ENCODE data around the gene STKLD1.
"Not testable (repeated sequence)": the region's sequence is repeated elsewhere in the genome, so short reads cannot be mapped to it uniquely, and the experiment has no call there.

The STKLD1 gene

DNA sequence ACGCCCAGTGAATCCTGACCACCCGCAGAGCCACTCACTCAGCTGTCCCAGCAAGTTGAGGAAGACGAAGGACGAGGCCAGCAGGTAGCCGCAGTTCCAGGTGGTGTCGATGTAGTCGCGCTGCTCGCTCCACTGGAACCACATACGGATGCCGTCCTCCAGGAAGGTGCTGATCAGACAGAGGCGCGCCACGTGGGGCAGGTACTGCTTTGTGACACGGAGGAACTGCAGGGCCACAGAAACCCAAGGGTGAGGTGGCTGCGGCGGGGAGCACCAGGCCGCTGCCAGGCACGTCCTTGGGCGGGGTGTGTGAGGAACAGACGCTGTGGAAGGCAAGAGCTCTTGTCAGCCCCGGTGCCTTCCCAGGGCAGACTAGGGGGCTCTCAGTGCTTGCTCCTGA is 8.9 kb upstream of the STKLD1 start:
- Histone ChIP-seq H3K9ac (ENCODE audit: low read depth, low read length) (no peak overlapping the region), H3K36me3 (ENCODE audit: control insufficient read depth, insufficient read depth, low read length) (peaks cover 91% of the 10 kb centered on the region), H3K27ac (ENCODE audit: low read depth, low read length) (no peak overlapping the region), H3K27me3 (ENCODE audit: control insufficient read depth, insufficient read depth, low read length) (no peaks in the 10 kb centered on the region), H3K4me3 (ENCODE audit: low read depth, low read length) (no peak overlapping the region), H3K9me3 (ENCODE audit: control insufficient read depth, insufficient read depth, low read length) (no peaks in the 10 kb centered on the region), H3K4me1 (ENCODE audit: control insufficient read depth, insufficient read depth, low read length) (no peaks in the 10 kb centered on the region)

DNA sequence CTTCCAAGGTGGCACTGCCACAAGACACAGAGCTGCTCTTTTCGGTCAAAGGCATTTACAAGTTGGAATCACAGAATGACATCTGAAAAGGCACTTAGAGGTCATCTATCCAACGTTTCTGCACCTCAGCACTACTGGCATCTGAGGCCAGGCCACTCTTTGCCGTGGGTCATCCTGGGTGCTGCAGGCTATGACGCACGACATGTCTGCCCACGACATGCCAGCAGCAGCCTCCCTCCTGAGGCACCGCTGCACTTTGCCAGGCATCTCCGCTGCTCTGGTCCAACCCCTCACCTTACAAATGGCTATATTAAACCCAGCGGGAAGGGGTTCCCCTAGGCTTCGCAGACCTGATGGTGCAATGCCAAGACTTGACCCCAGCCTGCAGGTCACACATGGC is 8.4 kb upstream of the STKLD1 start:
- H3K4me1 ChIP-seq (ENCODE audit: control insufficient read depth, insufficient read depth, low read length), result no peaks in the 10 kb centered on the region
- H3K4me3 ChIP-seq (ENCODE audit: low read depth, low read length), result no peak overlapping the region
- H3K27ac ChIP-seq (ENCODE audit: low read depth, low read length), result no peak overlapping the region
- no peaks in the 10 kb centered on the region for H3K27me3 ChIP-seq (ENCODE audit: control insufficient read depth, insufficient read depth, low read length)
- no peak overlapping the region for H3K9ac ChIP-seq (ENCODE audit: low read depth, low read length)
- H3K9me3 ChIP-seq (ENCODE audit: control insufficient read depth, insufficient read depth, low read length), result no peaks in the 10 kb centered on the region
- H3K36me3 ChIP-seq (ENCODE audit: control insufficient read depth, insufficient read depth, low read length), result peaks cover 91% of the 10 kb centered on the region

DNA sequence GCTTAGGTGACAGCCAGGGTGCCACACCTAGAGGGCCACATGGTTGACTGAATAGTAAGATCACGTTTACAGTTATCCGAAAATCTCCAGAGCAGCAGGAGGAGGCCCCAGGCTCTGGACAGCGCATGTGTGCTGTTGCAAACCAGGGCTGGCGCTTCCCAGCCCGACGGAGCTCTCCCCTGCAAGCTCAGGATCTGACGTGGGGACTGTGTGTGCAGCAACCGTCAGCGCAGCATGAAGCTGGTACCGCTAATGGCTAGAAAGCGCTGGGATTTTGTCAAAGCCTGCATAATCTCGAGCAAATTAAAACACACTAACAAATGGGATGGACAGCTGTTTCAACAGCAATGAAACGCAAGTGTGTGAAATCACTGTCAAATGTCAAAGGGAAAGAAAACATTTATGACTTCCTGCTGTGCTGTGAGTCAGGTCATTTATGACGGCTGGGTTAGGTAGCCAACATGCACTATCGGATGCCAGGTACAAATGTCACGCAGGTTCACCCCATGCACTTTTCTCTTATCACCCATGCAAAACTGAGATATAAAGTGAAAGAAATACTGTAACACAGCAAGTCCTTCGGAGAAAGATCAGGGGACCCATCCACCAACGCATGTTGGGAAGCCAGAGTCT is 7.8 kb upstream of the STKLD1 start:
- Histone ChIP-seq H3K9ac (ENCODE audit: low read depth, low read length) (no peak overlapping the region), H3K27me3 (ENCODE audit: control insufficient read depth, insufficient read depth, low read length) (no peaks in the 10 kb centered on the region), H3K36me3 (ENCODE audit: control insufficient read depth, insufficient read depth, low read length) (peaks cover 91% of the 10 kb centered on the region), H3K27ac (ENCODE audit: low read depth, low read length) (no peak overlapping the region), H3K4me1 (ENCODE audit: control insufficient read depth, insufficient read depth, low read length) (no peaks in the 10 kb centered on the region), H3K4me3 (ENCODE audit: low read depth, low read length) (no peak overlapping the region), H3K9me3 (ENCODE audit: control insufficient read depth, insufficient read depth, low read length) (no peaks in the 10 kb centered on the region)

DNA sequence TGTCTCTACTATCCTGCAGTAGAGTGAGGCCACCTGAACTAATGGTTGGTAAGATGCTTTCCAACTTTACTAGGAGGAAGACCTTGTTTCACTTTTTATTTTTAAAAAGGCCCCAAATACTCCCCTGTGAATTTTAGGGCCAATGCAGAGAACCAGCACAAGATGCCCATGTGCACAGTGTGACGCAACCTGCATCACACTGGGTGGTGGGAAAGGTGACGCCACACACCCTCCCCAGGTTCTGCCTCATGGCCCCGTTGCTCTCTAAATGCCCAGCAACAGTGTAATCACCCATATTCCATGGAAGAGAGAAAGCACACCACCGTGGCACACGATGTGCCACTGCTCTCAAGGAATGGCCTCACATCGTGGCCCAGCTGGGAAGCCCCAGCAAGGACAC is 6.7 kb upstream of the STKLD1 start:
- Histone ChIP-seq H3K4me1 (ENCODE audit: control insufficient read depth, insufficient read depth, low read length) (0 out of 2 replicates have a peak, but pooled peaks cover under 1% of the 10 kb centered on the region), H3K4me3 (ENCODE audit: low read depth, low read length) (no peak overlapping the region), H3K27me3 (ENCODE audit: control insufficient read depth, insufficient read depth, low read length) (no peaks in the 10 kb centered on the region), H3K9ac (ENCODE audit: low read depth, low read length) (no peak overlapping the region), H3K27ac (ENCODE audit: low read depth, low read length) (no peak overlapping the region), H3K36me3 (ENCODE audit: control insufficient read depth, insufficient read depth, low read length) (peaks cover 87% of the 10 kb centered on the region), H3K9me3 (ENCODE audit: control insufficient read depth, insufficient read depth, low read length) (no peaks in the 10 kb centered on the region)

DNA sequence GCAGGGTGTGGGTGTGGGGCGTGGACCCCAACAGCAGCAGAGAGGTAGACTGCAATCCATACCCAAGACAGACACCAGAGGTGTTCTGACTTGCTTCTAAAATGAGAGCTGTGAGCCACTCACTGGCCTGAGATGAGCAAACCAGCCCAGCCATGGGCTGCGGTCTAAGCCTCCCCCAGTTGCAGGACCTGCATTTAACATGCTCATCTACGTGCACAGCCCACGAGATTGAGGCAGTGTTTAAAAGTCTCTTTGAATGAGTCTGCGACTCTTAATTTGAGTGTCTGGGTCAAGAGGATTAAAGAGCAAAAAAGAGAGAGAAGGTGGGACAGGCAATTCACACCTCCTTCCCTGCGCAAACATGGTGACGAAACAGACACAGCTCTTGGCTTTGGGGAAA is 6.2 kb upstream of the STKLD1 start:
- Histone ChIP-seq H3K9me3 (ENCODE audit: control insufficient read depth, insufficient read depth, low read length) (no peaks in the 10 kb centered on the region), H3K27ac (ENCODE audit: low read depth, low read length) (no peak overlapping the region), H3K27me3 (ENCODE audit: control insufficient read depth, insufficient read depth, low read length) (no peaks in the 10 kb centered on the region), H3K4me1 (ENCODE audit: control insufficient read depth, insufficient read depth, low read length) (0 out of 2 replicates have a peak, but pooled peaks cover 6% of the 10 kb centered on the region), H3K4me3 (ENCODE audit: low read depth, low read length) (no peak overlapping the region), H3K36me3 (ENCODE audit: control insufficient read depth, insufficient read depth, low read length) (peaks cover 84% of the 10 kb centered on the region), H3K9ac (ENCODE audit: low read depth, low read length) (no peak overlapping the region)

DNA sequence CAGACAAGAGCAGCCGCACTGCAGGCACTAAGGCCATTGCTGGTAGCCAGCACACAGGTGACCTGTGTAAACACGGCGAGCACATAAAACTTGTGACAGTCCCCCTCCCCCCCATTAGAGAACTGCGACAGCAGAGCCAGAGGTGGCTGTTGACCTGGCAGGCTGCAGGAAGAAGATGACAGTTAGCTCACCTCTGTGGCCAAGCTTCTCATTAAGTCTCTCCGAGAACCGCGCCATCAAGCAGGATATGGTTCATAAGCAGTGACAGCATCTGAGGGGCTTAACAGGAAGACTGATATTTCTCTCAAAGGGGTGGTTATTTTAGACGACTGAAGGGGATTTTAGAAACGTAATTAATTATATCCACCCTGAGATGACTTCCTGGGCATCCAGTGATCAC is 5.5 kb upstream of the STKLD1 start:
- Histone ChIP-seq H3K27me3 (ENCODE audit: control insufficient read depth, insufficient read depth, low read length) (no peaks in the 10 kb centered on the region), H3K9ac (ENCODE audit: low read depth, low read length) (no peak overlapping the region), H3K9me3 (ENCODE audit: control insufficient read depth, insufficient read depth, low read length) (no peaks in the 10 kb centered on the region), H3K4me3 (ENCODE audit: low read depth, low read length) (no peak overlapping the region), H3K36me3 (ENCODE audit: control insufficient read depth, insufficient read depth, low read length) (peaks cover 76% of the 10 kb centered on the region), H3K27ac (ENCODE audit: low read depth, low read length) (no peak overlapping the region), H3K4me1 (ENCODE audit: control insufficient read depth, insufficient read depth, low read length) (0 out of 2 replicates have a peak, but pooled peaks cover 6% of the 10 kb centered on the region)

DNA sequence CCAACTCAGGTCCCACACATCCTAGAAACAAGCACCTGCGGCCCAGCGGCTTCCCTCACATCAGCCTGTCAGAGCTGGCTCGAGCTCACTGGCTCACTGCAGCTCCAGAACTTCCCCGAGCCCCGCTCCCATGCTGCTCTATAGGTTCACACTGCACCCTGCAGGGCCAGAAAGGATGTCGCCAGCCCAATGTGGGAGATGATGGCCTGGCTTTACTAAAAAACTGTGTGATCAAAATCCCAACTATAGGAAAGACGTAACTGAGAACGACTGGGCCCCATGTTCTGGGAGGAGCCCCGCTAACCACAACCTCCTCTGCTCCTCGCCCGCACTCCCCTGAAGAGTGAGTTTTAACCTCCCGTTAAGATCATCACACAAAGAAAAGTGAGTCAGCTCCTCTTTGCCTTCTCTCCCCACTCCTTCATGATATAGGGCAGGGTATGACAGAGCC is 4.9 kb upstream of the STKLD1 start:
- Histone ChIP-seq H3K9me3 (ENCODE audit: control insufficient read depth, insufficient read depth, low read length) (no peaks in the 10 kb centered on the region), H3K4me1 (ENCODE audit: control insufficient read depth, insufficient read depth, low read length) (0 out of 2 replicates have a peak, but pooled peaks cover 6% of the 10 kb centered on the region), H3K27ac (ENCODE audit: low read depth, low read length) (no peak overlapping the region), H3K27me3 (ENCODE audit: control insufficient read depth, insufficient read depth, low read length) (no peaks in the 10 kb centered on the region), H3K9ac (ENCODE audit: low read depth, low read length) (no peak overlapping the region), H3K36me3 (ENCODE audit: control insufficient read depth, insufficient read depth, low read length) (peaks cover 70% of the 10 kb centered on the region), H3K4me3 (ENCODE audit: low read depth, low read length) (no peak overlapping the region)

DNA sequence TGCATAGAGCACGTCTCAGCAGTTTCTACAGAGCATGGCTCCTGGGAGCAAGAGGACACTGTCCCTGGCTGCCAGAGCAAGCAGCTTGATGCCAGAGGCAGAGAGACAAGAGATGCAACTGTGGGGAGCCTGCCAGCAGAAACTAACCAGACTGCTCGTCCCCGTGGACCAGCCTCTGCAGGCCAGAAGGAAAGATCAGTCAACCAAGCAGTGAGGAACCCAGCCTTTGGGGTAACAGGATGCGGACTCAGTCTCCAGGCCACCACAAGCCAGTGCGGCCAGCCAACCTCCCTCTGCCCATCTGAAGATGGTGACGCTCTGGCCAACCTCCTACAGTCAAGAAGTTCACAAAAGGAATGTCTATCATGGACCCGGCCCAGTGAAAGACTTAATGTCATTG is 4.0 kb upstream of the STKLD1 start:
- Histone ChIP-seq H3K4me3 (ENCODE audit: low read depth, low read length) (no peak overlapping the region), H3K4me1 (ENCODE audit: control insufficient read depth, insufficient read depth, low read length) (0 out of 2 replicates have a peak, but pooled peaks cover 6% of the 10 kb centered on the region), H3K36me3 (ENCODE audit: control insufficient read depth, insufficient read depth, low read length) (peaks cover 62% of the 10 kb centered on the region), H3K27me3 (ENCODE audit: control insufficient read depth, insufficient read depth, low read length) (peaks cover 7% of the 10 kb centered on the region; the same call in 1 of the 2 replicates), H3K27ac (ENCODE audit: low read depth, low read length) (no peak overlapping the region), H3K9ac (ENCODE audit: low read depth, low read length) (no peak overlapping the region), H3K9me3 (ENCODE audit: control insufficient read depth, insufficient read depth, low read length) (no peaks in the 10 kb centered on the region)

DNA sequence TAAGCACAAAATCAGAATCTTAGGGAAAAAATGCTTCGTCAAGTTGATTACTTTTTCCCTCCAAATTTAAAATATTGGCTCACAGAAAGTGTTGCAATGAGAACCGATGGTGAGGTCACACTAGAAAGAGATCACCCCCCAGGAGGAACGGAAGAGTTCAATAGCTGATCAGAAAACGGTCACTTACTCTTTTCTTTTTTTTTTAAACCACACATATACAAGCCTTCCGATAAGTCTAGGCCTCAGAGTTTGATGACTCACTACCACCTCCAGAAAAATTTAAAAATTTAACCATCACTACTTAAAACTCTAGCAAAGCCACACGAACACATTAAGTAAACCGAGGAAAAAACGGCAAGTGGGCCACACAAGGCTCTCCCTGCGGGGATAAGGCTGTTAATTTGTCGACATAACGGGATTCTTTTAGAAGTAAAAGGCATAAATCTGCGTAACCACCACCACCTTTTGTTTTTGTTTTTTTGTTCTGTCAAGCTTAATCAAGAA is 1.5 kb upstream of the STKLD1 start:
- Histone ChIP-seq H3K27ac (ENCODE audit: low read depth, low read length) (peak overlapping the region; percentile 86), H3K27me3 (ENCODE audit: control insufficient read depth, insufficient read depth, low read length) (peaks cover 8% of the 10 kb centered on the region; the same call in 1 of the 2 replicates), H3K9ac (ENCODE audit: low read depth, low read length) (peak overlapping the region; percentile 91), H3K4me1 (ENCODE audit: control insufficient read depth, insufficient read depth, low read length) (peaks cover 6% of the 10 kb centered on the region; the same call in 1 of the 2 replicates), H3K4me3 (ENCODE audit: low read depth, low read length) (peak overlapping the region; percentile 96), H3K9me3 (ENCODE audit: control insufficient read depth, insufficient read depth, low read length) (no peaks in the 10 kb centered on the region), H3K36me3 (ENCODE audit: control insufficient read depth, insufficient read depth, low read length) (peaks cover 38% of the 10 kb centered on the region)

DNA sequence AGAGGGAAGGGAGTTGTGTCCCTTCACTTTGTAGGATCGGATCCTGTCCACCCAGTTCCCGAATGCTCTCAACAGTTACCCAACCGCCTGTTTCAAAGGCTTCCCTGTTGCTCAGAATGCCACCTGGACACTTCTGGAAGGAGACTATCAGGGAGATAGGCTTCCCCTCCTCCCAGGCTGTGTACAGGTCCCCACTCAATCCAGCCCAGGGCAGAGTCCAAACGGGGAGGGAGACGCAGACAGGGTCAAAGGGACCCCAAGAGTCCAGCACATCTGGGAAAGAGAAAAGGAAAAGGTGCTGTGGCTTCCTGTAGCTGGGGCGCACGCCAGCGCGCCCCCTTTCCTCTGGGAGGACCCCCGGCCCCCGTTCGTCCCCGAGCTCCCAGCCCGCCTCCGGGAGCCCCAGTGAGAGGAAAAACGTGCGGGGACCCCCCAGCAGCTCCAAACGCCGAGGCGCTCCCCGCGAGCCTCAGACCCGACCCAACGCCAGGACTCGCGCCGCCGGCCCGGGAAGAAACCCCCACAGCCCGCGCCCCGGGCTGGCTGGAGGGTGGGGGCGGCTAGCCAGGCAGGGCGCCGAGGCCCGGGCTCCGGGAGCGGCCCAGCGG is 946 bp upstream of the STKLD1 start:
- peaks cover 8% of the 10 kb centered on the region; the same call in 1 of the 2 replicates for H3K27me3 ChIP-seq (ENCODE audit: control insufficient read depth, insufficient read depth, low read length)
- peak overlapping the region; percentile 96 for H3K4me3 ChIP-seq (ENCODE audit: low read depth, low read length)
- H3K9me3 ChIP-seq (ENCODE audit: control insufficient read depth, insufficient read depth, low read length), result no peaks in the 10 kb centered on the region
- H3K4me1 ChIP-seq (ENCODE audit: control insufficient read depth, insufficient read depth, low read length), result peaks cover 6% of the 10 kb centered on the region; the same call in 1 of the 2 replicates
- H3K9ac ChIP-seq (ENCODE audit: low read depth, low read length), result peak overlapping the region; percentile 91
- peak overlapping the region; percentile 86 for H3K27ac ChIP-seq (ENCODE audit: low read depth, low read length)
- peaks cover 33% of the 10 kb centered on the region for H3K36me3 ChIP-seq (ENCODE audit: control insufficient read depth, insufficient read depth, low read length)

DNA sequence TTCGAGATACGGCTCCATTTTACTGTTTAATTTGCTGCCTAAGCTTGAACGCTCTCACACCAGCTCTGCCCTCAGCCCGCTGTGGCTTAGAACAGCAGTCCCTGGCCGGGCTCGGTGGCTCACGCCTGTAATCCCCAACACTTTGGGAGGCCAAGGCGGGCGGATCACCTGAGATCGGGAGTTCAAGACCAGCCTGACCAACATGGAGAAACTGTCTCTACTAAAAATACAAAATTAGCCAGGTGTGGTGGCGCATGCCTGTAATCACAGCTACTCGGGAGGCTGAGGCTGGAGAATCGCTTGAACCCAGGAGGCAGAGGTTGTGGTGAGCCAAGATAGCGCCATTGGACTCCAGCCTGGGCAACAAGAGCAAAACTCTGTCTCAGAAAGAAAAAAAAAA is 1.1 kb downstream of the STKLD1 start:
- not testable (repeated sequence) for H3K27me3 ChIP-seq (ENCODE audit: control insufficient read depth, insufficient read depth, low read length); H3K27ac ChIP-seq (ENCODE audit: low read depth, low read length); H3K4me3 ChIP-seq (ENCODE audit: low read depth, low read length); H3K4me1 ChIP-seq (ENCODE audit: control insufficient read depth, insufficient read depth, low read length); H3K9me3 ChIP-seq (ENCODE audit: control insufficient read depth, insufficient read depth, low read length); H3K9ac ChIP-seq (ENCODE audit: low read depth, low read length)
- peaks cover 16% of the 10 kb centered on the region for H3K36me3 ChIP-seq (ENCODE audit: control insufficient read depth, insufficient read depth, low read length)

All from HUES48 (cell line).